Measurements from ENCODE around the gene BMP6.

- TF ChIP-seq CTCF (IDR thresholded peaks at IDR 0.05 in 2 of 3, conservative IDR thresholded peaks at IDR 0.05 in 1 of 3; ENCODE audit: borderline replicate concordance in 1 of 3, insufficient read depth in 1 of 3, low read depth in 2 of 3, low read length in 2 of 3) (no peak), SIN3A (IDR thresholded peaks at IDR 0.05; ENCODE audit: low read depth) (no peak), REST (IDR thresholded peaks at IDR 0.05; ENCODE audit: low read depth) (no peak), ZNF274 (IDR thresholded peaks at IDR 0.05; ENCODE audit: low read depth, low read length) (no peak), JUND (IDR thresholded peaks at IDR 0.05) (no peak), ELF1 (IDR thresholded peaks at IDR 0.05; ENCODE audit: borderline replicate concordance, low read depth) (no peak)
These were observed at the start of gene BMP6 for GRCh38 chr6:7725849-7726415.

Data from HCT116 (cell line).